GM10266 (cell line): ENCODE measurements around the gene WDR81.

Experiments
- DNase-seq: peaks from one replicate; pipeline ENCODE4 v3.0.0; 2012; ENCODE audit errors: extremely low spot score
- TF ChIP-seq, protein P1 (sequence below): IDR thresholded peaks from 2 replicates; pipeline ENCODE4 v1.5.1; 2012; ENCODE audit warnings: mild to moderate bottlenecking, low read depth; ENCODE audit not compliant: control insufficient read depth, insufficient read depth; ENCODE audit errors: missing control alignments

The WDR81 gene

DNA sequence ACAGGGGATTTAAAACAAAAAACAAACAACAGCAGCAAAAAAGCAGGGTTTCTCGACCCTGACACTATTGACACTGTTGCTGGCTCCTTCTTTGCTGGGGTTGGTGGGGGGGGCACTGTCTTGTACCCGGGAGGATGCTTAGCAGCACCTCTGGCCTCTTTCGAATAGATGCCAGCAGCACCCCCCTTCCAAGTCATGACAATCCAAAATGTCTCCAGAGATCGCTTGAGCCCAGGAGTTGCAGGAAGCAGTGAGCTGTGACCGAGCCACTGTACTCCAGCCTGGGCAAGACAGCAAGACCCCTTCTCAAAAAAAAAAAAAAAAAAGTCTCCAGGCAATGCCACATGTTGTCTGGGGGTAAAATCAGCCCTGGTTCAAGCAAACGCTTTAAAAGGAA, 57.7 kb downstream of the WDR81 start:
- DNase-seq: no peak
- TF ChIP-seq, protein P1, sequence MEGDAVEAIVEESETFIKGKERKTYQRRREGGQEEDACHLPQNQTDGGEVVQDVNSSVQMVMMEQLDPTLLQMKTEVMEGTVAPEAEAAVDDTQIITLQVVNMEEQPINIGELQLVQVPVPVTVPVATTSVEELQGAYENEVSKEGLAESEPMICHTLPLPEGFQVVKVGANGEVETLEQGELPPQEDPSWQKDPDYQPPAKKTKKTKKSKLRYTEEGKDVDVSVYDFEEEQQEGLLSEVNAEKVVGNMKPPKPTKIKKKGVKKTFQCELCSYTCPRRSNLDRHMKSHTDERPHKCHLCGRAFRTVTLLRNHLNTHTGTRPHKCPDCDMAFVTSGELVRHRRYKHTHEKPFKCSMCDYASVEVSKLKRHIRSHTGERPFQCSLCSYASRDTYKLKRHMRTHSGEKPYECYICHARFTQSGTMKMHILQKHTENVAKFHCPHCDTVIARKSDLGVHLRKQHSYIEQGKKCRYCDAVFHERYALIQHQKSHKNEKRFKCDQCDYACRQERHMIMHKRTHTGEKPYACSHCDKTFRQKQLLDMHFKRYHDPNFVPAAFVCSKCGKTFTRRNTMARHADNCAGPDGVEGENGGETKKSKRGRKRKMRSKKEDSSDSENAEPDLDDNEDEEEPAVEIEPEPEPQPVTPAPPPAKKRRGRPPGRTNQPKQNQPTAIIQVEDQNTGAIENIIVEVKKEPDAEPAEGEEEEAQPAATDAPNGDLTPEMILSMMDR: no peak

DNA sequence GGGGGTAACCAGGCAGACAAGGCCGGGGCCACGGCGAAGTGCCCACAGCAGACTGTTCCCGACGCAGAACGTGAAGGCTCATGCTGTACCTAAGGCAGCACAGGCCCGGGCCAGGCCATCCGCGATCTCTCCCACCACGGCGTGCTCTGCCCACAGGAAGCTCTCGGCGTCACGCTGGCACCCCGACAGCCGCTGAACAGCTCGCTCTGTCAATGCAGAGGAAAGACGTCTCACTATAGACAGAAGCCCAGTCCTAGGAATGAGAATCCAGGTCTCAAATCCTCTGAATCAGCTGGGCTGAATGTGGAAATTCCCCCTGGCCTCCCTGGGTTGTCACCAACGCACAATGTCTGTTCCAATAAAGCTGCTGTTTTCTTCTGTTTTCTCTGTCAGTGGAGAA, 58.8 kb downstream of the WDR81 start:
- TF ChIP-seq, protein P1: no peak
- no peak for DNase-seq

DNA sequence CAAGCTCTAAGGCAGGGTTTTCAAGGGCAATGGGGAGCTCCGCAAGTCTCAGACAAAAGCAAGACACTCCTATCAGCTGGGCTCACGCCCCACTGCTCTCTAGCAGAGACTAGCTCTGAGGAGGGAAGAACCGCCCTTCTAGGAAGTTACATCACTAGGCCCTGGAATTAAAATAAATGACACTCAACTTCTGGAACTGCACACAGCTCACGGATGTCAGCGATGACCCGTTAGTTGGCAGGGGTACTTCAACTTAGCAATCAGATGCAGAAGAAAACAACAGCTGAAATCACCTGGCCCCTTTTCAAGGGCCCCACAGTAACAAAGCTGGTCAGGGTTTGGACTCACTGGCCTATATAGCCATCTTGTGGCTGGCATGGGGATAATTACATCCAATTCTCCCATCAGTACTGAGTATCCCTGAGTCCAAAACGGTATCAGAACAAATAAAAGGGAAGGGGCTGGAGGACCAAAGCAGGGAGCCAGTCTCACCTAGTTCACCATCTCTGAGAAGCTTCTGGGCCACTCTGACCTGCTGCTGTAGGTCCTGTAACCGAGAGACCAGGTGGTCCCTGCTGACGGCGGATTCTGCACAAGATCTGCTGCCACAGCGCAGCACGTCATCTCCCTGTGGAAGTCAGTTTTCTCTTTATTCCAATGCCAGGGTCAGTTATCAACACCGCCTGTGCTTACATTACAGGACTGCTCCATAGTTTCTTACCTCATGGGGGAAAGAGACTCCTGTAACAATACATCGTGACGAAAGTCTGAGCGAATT, 59.5 kb downstream of the WDR81 start:
- TF ChIP-seq, protein P1: peak; percentile 39
- DNase-seq: no peak

DNA sequence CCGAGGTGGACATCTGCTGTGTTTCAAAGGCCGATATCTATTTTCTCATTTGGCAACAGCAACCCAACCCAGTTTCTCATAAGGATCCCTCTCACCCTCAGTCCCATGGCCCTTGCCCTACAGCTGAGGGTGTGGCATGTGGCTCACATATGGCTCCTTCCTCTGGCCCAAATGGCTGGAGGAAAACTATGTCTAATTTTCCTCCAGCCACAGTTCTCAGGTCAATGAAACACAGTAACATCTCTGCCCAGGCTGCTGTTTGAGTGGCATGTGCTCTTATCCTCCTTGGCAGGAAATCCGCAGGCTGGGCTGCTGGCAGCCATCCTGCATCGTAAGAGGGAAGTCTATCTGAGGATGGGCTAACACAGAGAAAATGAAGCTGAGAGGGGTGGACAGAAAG, 61.4 kb downstream of the WDR81 start:
- no peak for DNase-seq

DNA sequence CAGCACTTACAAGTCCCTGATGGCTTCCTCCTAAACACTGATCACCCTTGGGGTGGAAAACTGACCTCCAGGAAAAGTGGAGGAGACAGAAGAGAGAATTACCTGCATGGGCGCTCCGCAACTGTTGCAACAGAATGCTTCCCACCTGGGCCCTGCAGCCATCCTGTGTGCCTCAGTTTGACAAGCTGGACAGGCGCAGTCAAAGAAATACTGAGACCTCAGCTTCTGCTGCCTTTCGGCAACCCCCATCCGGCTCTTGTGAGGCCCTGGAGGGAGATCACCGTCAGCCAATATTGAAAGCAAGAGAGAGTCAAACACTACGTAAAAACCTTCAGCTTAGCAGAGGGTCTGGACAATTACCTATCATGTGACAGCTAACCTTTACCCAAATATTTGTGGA, 62.2 kb downstream of the WDR81 start:
- TF ChIP-seq, protein P1: no peak
- no peak for DNase-seq

More for the DNA sequence above, 61.4 kb downstream of the WDR81 start:
- TF ChIP-seq, protein P1: no peak

DNA sequence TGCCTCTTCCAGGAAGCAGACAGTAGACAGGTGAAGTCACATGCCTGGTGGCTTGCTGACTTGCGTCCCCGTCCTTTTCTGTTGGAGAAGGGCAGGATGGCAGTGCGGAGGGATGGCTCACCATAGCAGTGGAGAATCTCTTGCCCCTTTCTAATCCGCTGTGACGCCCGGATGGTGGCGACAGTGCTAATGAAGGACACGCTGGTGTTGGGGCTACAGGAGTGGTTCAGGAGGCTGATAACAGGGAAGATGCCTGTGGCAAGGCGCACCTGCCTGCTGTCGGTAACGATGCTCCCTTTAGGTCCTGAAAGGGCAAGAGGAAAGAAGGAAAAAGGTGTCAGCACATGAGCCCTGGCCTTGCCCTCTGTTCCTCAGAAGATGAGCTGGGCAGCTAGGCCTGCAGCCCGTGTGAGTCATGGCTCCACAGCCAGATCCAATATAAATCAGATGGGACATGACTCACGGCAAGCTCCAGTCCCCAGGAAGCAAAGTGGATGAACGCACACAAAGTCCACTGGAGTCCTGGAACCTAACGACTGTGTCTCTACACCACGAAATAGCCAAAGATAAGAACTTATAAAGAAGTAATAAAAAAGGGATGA, 62.9 kb downstream of the WDR81 start:
- TF ChIP-seq, protein P1: no peak
- DNase-seq: no peak
